ENCODE measurements around the gene TACC2. TPM values are rescaled to one million over a fixed set of nuclear protein-coding genes. Genes with fewer than 3 reads are reported as not detected.
"Not testable (repeated sequence)": the region's sequence is repeated elsewhere in the genome, so short reads cannot be mapped to it uniquely, and the experiment has no call there.

Gene TACC2, protein sequence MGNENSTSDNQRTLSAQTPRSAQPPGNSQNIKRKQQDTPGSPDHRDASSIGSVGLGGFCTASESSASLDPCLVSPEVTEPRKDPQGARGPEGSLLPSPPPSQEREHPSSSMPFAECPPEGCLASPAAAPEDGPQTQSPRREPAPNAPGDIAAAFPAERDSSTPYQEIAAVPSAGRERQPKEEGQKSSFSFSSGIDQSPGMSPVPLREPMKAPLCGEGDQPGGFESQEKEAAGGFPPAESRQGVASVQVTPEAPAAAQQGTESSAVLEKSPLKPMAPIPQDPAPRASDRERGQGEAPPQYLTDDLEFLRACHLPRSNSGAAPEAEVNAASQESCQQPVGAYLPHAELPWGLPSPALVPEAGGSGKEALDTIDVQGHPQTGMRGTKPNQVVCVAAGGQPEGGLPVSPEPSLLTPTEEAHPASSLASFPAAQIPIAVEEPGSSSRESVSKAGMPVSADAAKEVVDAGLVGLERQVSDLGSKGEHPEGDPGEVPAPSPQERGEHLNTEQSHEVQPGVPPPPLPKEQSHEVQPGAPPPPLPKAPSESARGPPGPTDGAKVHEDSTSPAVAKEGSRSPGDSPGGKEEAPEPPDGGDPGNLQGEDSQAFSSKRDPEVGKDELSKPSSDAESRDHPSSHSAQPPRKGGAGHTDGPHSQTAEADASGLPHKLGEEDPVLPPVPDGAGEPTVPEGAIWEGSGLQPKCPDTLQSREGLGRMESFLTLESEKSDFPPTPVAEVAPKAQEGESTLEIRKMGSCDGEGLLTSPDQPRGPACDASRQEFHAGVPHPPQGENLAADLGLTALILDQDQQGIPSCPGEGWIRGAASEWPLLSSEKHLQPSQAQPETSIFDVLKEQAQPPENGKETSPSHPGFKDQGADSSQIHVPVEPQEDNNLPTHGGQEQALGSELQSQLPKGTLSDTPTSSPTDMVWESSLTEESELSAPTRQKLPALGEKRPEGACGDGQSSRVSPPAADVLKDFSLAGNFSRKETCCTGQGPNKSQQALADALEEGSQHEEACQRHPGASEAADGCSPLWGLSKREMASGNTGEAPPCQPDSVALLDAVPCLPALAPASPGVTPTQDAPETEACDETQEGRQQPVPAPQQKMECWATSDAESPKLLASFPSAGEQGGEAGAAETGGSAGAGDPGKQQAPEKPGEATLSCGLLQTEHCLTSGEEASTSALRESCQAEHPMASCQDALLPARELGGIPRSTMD (N-terminal part only)
- 377 TPM for total RNA-seq
- long read RNA-seq, partial matches to known transcripts = 114 of 136 reads
- long read RNA-seq, other reads (novel, unspliced or antisense) = 17 of 136 reads

GRCh38 chr10:121988361-121989324 lies at the start of gene TACC2:
TACC2 (plus strand) TSS chr10:121989163; CDS start chr10:122021982, 32,819 bp downstream.
- intact Hi-C loops (cut with micrococcal nuclease) = no loop called here
- ATAC-seq = peak; percentile 60

DNA sequence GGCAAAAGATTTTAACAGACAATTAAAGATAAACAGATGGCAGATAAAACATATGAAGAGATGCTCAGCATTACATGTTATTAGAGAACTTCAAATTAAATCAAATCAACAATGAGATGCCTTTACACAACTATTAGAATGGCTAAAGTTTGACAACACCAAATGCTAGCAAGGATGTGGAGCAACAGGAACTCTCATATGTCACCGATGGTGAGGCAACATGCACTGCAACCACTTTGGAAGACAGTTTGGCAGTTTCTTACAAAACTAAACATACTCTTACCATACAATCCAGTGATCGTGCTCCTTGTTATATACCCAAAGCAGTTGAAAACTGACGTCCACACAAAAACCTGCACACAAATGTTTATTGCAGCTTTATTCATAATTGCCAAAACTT lies 47.4 kb upstream of the TACC2 start:
- intact Hi-C loops (cut with micrococcal nuclease) = no loop called here
- DNase-seq (no peak), ATAC-seq (no peak)

More at GRCh38 chr10:121988361-121989324, at the start of gene TACC2:
- no peak for DNase-seq

GRCh38 chr10:121942749-121943416 lies 46.1 kb upstream of the TACC2 start:
- intact Hi-C loops (cut with micrococcal nuclease) = no loop called here
- ATAC-seq (peak; percentile 92), DNase-seq (no peak)

GRCh38 chr10:121947343-121948330 lies 41.3 kb upstream of the TACC2 start:
- no peak for DNase-seq
- intact Hi-C loops (cut with micrococcal nuclease) = no loop called here
- no peak for ATAC-seq

DNA sequence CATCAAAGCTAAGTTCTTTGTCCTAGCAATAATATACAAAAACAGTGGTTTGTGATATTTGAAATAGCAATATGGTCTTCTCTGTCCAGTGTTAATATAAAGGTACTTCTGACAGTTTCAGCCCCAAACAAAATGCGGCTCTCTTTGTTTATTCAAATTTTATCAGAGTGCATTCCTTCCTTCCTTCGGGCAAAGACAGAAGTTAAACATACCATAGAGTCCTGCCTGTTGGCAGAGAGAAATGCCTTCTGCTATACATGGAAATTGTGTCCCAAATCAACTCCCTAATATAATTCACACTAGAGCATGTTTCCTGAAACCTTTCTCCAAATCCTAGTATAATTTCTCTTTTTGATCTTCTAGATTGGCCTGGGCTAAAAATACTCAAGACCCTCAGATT lies 39.9 kb upstream of the TACC2 start:
- no peak for ATAC-seq
- intact Hi-C loops (cut with micrococcal nuclease) = no loop called here
- DNase-seq = no peak

DNA sequence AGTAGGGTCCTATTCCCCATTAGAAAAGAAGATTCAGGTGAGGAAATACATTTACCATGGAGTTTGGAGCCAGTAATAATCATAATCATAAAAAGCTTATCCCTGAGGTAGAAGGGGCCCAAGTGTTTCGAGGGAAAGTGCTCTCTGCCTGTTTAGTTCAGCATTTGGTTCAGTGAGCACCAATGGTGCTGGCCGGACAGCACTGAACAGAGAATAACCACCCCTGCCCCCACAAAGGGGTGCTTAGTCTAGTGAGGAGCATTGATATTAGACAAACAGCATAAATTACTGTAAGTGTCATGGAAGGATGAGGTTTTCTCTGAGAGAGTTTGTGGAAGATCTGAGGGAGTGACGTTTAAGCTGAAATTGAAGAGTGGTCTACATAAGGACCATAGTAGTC lies 39.5 kb upstream of the TACC2 start:
- intact Hi-C loops (cut with micrococcal nuclease) = no loop called here
- DNase-seq (no peak), ATAC-seq (no peak)

- DNase-seq (no peak), ATAC-seq (no peak)
- intact Hi-C loops (cut with micrococcal nuclease) = no loop called here
These were observed 36.7 kb upstream of the TACC2 start for GRCh38 chr10:121952226-121952625.

- ATAC-seq = no peak
These were observed 32.6 kb upstream of the TACC2 start for GRCh38 chr10:121956111-121957061.

GRCh38 chr10:121959671-121960070 lies 29.3 kb upstream of the TACC2 start:
- ATAC-seq (no peak), DNase-seq (no peak)
- intact Hi-C loops (cut with micrococcal nuclease) = no loop called here

More at GRCh38 chr10:121956111-121957061, 32.6 kb upstream of the TACC2 start:
- intact Hi-C loops (cut with micrococcal nuclease) = no loop called here
- no peak for DNase-seq

DNA sequence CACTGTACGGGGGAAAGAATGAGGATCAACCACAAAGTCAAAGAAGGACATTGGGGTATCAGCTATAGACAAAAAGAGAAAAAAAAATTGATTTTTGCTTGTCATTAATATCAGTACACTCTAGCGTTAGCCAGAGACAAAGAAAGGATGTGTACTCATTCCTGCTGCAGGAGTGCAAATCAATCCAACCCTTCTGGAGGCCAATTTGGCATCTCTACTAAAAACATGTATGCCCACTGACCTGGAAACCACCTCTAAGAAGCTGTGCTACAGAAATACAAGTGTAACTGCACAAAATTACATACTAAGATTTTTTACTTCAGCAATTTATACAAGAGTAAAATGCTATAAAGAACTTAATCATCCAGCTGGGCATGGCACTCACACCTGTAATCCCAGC lies 27.5 kb upstream of the TACC2 start:
- intact Hi-C loops (cut with micrococcal nuclease) = no loop called here
- DNase-seq (no peak), ATAC-seq (no peak)

DNA sequence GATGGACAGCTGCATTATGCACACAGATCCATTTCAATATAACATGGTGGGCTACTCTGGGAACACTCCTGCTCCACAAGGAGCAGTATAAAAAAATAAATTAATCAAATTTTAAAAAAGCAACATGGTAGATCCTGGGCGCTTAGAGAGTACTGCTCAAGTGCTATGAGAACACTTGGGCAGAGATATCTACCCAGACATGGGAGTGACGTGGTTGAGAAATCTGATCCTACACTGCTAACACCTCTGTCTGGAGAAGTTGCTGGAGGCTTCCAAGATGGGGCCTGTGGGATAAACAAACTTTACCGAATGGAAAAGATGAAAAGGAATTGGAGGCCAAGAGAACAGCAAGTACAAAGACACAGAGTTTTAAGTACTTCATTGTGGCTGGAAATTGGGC lies 23.0 kb upstream of the TACC2 start:
- DNase-seq (no peak), ATAC-seq (no peak)
- intact Hi-C loops (cut with micrococcal nuclease) = no loop called here

DNA sequence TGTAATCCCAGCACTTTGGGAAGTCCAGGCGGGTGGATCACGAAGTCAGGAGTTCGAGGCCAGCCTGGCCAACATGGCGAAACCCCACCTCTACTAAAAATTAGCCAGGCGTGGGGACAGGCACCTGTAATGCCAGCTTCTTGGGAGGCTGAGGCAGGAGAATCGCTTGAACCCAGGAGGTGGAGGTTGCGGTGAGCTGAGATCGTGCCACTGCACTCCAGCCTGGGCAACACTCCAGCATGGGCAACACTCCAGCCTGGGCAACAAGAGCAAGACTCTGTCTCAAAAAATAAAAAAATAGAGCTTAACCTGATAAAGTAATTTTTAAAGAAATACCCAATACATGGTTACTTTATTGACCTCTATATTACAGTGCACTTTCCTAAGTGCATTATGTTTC lies 19.9 kb upstream of the TACC2 start:
- peak; percentile 33 for DNase-seq
- ATAC-seq; intact Hi-C loops (cut with micrococcal nuclease): not testable (repeated sequence)

DNA sequence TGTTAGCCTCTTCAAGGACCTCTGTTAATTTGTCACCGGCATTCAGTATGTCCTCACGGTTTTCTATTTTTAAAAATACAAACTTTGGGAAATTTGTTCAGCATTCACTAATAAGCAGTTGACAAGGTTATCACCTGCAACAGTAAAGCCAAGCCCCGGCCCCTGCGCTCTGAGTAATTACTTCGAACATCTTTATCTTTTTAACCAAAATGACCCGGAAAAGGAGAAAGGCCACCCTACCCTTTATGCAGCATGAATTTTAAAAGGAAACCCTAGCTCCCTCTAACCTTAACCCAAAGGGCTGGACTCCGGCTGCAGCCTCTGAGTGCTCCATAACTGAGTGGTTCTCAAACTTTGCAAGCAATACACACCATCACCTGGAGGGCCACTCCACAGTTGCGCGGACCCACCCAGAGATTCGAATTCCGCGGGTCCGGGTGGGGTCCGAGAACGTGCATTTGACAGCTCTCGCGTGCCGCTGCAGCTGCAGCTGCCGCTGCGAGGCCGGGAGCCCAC lies 14.9 kb upstream of the TACC2 start:
- intact Hi-C loops (cut with micrococcal nuclease) = no loop called here
- no peak for ATAC-seq

DNA sequence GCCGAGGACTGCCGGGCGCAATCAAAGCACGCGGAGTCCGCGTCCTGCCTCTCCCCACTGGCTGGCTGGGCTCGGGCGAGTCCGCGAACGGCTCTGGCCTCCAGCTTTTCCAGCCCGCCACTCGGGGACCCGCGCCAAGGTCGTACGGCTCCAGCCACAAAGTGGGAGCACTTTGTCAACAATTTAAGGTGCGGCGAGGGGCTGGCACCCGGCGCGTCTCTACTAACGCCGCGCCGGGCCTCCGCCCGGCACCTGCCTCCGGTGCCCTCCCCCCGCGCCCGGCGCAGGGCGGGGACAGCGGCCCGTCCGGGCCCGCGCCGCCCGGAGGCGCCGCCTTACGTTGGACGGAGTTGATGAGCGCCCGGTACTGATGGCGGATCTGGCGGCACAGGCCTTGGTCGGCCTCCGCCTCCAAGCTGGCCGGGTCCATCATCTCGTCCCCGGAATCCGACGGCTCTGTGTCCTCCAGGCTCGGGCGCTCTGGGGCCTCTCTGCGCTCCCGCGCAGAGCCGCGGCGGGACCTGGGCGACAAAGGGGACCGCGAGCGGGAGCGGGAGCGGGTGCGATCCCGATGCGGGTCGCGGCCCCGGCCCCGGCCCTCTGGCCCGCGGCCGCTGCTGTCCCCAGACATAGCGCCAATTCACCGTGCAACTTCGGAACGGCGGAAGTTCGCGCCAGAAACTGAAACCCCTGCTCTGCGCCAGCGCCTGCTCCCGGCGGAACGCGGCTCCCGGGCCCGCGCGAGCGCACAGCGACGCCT lies 14.2 kb upstream of the TACC2 start, which contains the start of gene NSMCE4A:
Gene NSMCE4A (minus strand): TSS at position 683 of the 760 bp plus-strand sequence. CDS start 52 bp downstream, at position 631.
- peak; percentile 90 for DNase-seq
- intact Hi-C loops (cut with micrococcal nuclease) = no loop called here
- ATAC-seq = peak; percentile 95

More for the DNA sequence above, 14.9 kb upstream of the TACC2 start:
- DNase-seq = no peak
